Stimulated activated naive CD8-positive, alpha-beta T cell treated with anti-CD3 and anti-CD28 coated beads, Interleukin-15, amount 100 ng/mL, for 72 hours (primary cell): ENCODE results near the gene BEST1.
"Not testable (repeated sequence)": the region's sequence is repeated elsewhere in the genome, so short reads cannot be mapped to it uniquely, and the experiment has no call there.

Experiments
- ATAC-seq: fragments of 150-1000 bp; cut with Tn5 transposase; 2 replicates; pipeline ENCODE4 v1.10.0; 2021; ENCODE audit warnings: mild to moderate bottlenecking, moderate library complexity
- DNase-seq, 2 donors: peaks; one replicate each; pipeline ENCODE4 v3.0.0; 2021 to 2022
- H3K27ac Mint-ChIP-seq, 2 donors: one replicate each; pipeline ENCODE4 v1.8.0; 2022; ENCODE audit warnings: mild to moderate bottlenecking in 2 of 2, mixed read lengths in 2 of 2, moderate library complexity in 2 of 2
- H3K27me3 Mint-ChIP-seq: one replicate; pipeline ENCODE4 v1.8.0; 2022; ENCODE audit warnings: mixed read lengths
- H3K4me1 Mint-ChIP-seq: one replicate; pipeline ENCODE4 v1.8.0; 2022; ENCODE audit warnings: mild to moderate bottlenecking, mixed read lengths
- H3K4me3 Mint-ChIP-seq, 2 donors: one replicate each; pipeline ENCODE4 v1.8.0; 2022; ENCODE audit warnings: mild to moderate bottlenecking in 2 of 2, mixed read lengths in 2 of 2, moderate library complexity in 1 of 2
- H3K9me3 Mint-ChIP-seq, 2 donors: one replicate each; pipeline ENCODE4 v1.8.0; 2022; ENCODE audit warnings: mixed read lengths in 2 of 2

Gene BEST1

GRCh38 chr11:61952882-61953281 lies 2.7 kb downstream of the BEST1 start:
- H3K27me3 Mint-ChIP-seq: peaks cover 28% of the 10 kb centered on the region
- peaks cover 47% of the 10 kb centered on the region for H3K4me1 Mint-ChIP-seq
- ATAC-seq: no peak
- no peak for DNase-seq
- no peak overlapping the region for H3K27ac Mint-ChIP-seq
- no peak overlapping the region for H3K4me3 Mint-ChIP-seq
- H3K9me3 Mint-ChIP-seq: no peaks in the 10 kb centered on the region

GRCh38 chr11:61953632-61954031 lies 3.5 kb downstream of the BEST1 start:
- peaks cover 28% of the 10 kb centered on the region for H3K27me3 Mint-ChIP-seq
- ATAC-seq, H3K9me3 Mint-ChIP-seq, H3K27ac Mint-ChIP-seq, H3K4me3 Mint-ChIP-seq: not testable (repeated sequence)
- peaks cover 50% of the 10 kb centered on the region for H3K4me1 Mint-ChIP-seq
- peak in 1 of 2 donors; percentile 11 for DNase-seq

- H3K27ac Mint-ChIP-seq: no peak overlapping the region
- ATAC-seq (no peak), DNase-seq (peak in 1 of 2 donors; percentile 4)
- H3K4me1 Mint-ChIP-seq: peaks cover 55% of the 10 kb centered on the region
- H3K4me3 Mint-ChIP-seq: no peak overlapping the region
- H3K9me3 Mint-ChIP-seq: no peaks in the 10 kb centered on the region
- peaks cover 28% of the 10 kb centered on the region for H3K27me3 Mint-ChIP-seq
Observed at GRCh38 chr11:61954106-61954850, 4.1 kb downstream of the BEST1 start.

- H3K4me1 Mint-ChIP-seq: peaks cover 50% of the 10 kb centered on the region
- peak overlapping the region; percentile 65 to 70 for H3K4me3 Mint-ChIP-seq
- DNase-seq: peak in 1 of 2 donors; percentile 25
Observed at GRCh38 chr11:61954851-61955421, 4.8 kb downstream of the BEST1 start.

GRCh38 chr11:61955422-61956135 lies 5.4 kb downstream of the BEST1 start:
- Mint-ChIP-seq H3K27me3 (peaks cover 28% of the 10 kb centered on the region), H3K9me3 (no peaks in the 10 kb centered on the region), H3K4me1 (peaks cover 43% of the 10 kb centered on the region), H3K4me3 (peak overlapping the region; percentile 70 to 74), H3K27ac (peak overlapping the region; percentile 46 to 54)
- DNase-seq: peak in 1 of 2 donors; percentile 36
- ATAC-seq: peak; percentile 74

More at GRCh38 chr11:61954851-61955421, 4.8 kb downstream of the BEST1 start:
- no peaks in the 10 kb centered on the region for H3K9me3 Mint-ChIP-seq
- peaks cover 28% of the 10 kb centered on the region for H3K27me3 Mint-ChIP-seq
- peak; percentile 52 for ATAC-seq
- H3K27ac Mint-ChIP-seq: peak overlapping the region; percentile 27 to 46

GRCh38 chr11:61956191-61957020 lies 6.3 kb downstream of the BEST1 start:
- ATAC-seq: no peak

GRCh38 chr11:61957021-61957770 lies 7.0 kb downstream of the BEST1 start:
- peak in 1 of 2 donors; percentile 6 for DNase-seq
- no peak for ATAC-seq
- no peak overlapping the region for H3K27ac Mint-ChIP-seq
- H3K4me1 Mint-ChIP-seq: peaks cover 34% of the 10 kb centered on the region
- no peak overlapping the region for H3K4me3 Mint-ChIP-seq
- peaks cover 20% of the 10 kb centered on the region for H3K27me3 Mint-ChIP-seq
- no peaks in the 10 kb centered on the region for H3K9me3 Mint-ChIP-seq

More at GRCh38 chr11:61956191-61957020, 6.3 kb downstream of the BEST1 start:
- DNase-seq: peak in 1 of 2 donors; percentile 7
- Mint-ChIP-seq H3K27me3 (peaks cover 28% of the 10 kb centered on the region), H3K27ac (peak overlapping the region in 1 of 2 donors; percentile 27), H3K4me3 (peak overlapping the region; percentile 60 to 74), H3K4me1 (peaks cover 41% of the 10 kb centered on the region), H3K9me3 (no peaks in the 10 kb centered on the region)

- H3K9me3 Mint-ChIP-seq: no peaks in the 10 kb centered on the region
- H3K4me1 Mint-ChIP-seq: peaks cover 46% of the 10 kb centered on the region
Observed at GRCh38 chr11:61958590-61958989, 8.4 kb downstream of the BEST1 start.

GRCh38 chr11:61959114-61959513 lies 9.0 kb downstream of the BEST1 start:
- H3K9me3 Mint-ChIP-seq: no peaks in the 10 kb centered on the region
- no peak overlapping the region for H3K4me3 Mint-ChIP-seq
- H3K27ac Mint-ChIP-seq: peak overlapping the region; percentile 83 to 85
- peaks cover 49% of the 10 kb centered on the region for H3K4me1 Mint-ChIP-seq
- H3K27me3 Mint-ChIP-seq: peaks cover 18% of the 10 kb centered on the region
- ATAC-seq (peak; percentile 5), DNase-seq (peak in 1 of 2 donors; percentile 13)

More at GRCh38 chr11:61958590-61958989, 8.4 kb downstream of the BEST1 start:
- ATAC-seq: no peak
- no peak overlapping the region for H3K4me3 Mint-ChIP-seq
- no peak for DNase-seq
- H3K27me3 Mint-ChIP-seq: peaks cover 20% of the 10 kb centered on the region
- H3K27ac Mint-ChIP-seq: peak overlapping the region; percentile 83 to 85

GRCh38 chr11:61959678-61960077 lies 9.5 kb downstream of the BEST1 start:
- Mint-ChIP-seq H3K4me1 (peaks cover 49% of the 10 kb centered on the region), H3K9me3 (no peaks in the 10 kb centered on the region), H3K4me3 (no peak overlapping the region), H3K27me3 (peaks cover 12% of the 10 kb centered on the region), H3K27ac (no peak overlapping the region)
- ATAC-seq (no peak), DNase-seq (no peak)

- DNase-seq (no peak), ATAC-seq (no peak)
- Mint-ChIP-seq H3K4me3 (no peak overlapping the region), H3K4me1 (peaks cover 50% of the 10 kb centered on the region), H3K9me3 (no peaks in the 10 kb centered on the region), H3K27me3 (peaks cover 6% of the 10 kb centered on the region), H3K27ac (peak overlapping the region in 1 of 2 donors; percentile 34)
Observed at GRCh38 chr11:61960532-61960931, 10.4 kb downstream of the BEST1 start.

GRCh38 chr11:61961570-61962212 lies 11.5 kb downstream of the BEST1 start:
- no peak for DNase-seq
- peaks cover 43% of the 10 kb centered on the region for H3K4me1 Mint-ChIP-seq

GRCh38 chr11:61962213-61963015 lies 12.3 kb downstream of the BEST1 start:
- no peak overlapping the region for H3K27ac Mint-ChIP-seq
- DNase-seq: no peak
- no peak for ATAC-seq
- no peak overlapping the region for H3K4me3 Mint-ChIP-seq
- no peaks in the 10 kb centered on the region for H3K27me3 Mint-ChIP-seq
- H3K4me1 Mint-ChIP-seq: peaks cover 43% of the 10 kb centered on the region
- H3K9me3 Mint-ChIP-seq: no peaks in the 10 kb centered on the region

More at GRCh38 chr11:61961570-61962212, 11.5 kb downstream of the BEST1 start:
- H3K27ac Mint-ChIP-seq: no peak overlapping the region
- H3K4me3 Mint-ChIP-seq: no peak overlapping the region
- H3K9me3 Mint-ChIP-seq: no peaks in the 10 kb centered on the region
- H3K27me3 Mint-ChIP-seq: no peaks in the 10 kb centered on the region
- no peak for ATAC-seq

- H3K9me3 Mint-ChIP-seq: no peaks in the 10 kb centered on the region
- H3K4me3 Mint-ChIP-seq: peak overlapping the region in 1 of 2 donors; percentile 6
- DNase-seq: no peak
- H3K4me1 Mint-ChIP-seq: peaks cover 43% of the 10 kb centered on the region
- H3K27ac Mint-ChIP-seq: no peak overlapping the region
- H3K27me3 Mint-ChIP-seq: no peaks in the 10 kb centered on the region
- no peak for ATAC-seq
Observed at GRCh38 chr11:61963016-61963281, 12.8 kb downstream of the BEST1 start.
